HG03159 (cell line): ENCODE results near the gene PIEZO1.
"Not testable (repeated sequence)": the region's sequence is repeated elsewhere in the genome, so short reads cannot be mapped to it uniquely, and the experiment has no call there.

ENCODE experiments used
- ATAC-seq: cut with Tn5 transposase; IDR thresholded peaks from one replicate; pipeline ENCODE4 v1.9.1; 2021; ENCODE audit warnings: mild to moderate bottlenecking, moderate library complexity; ENCODE audit not compliant: unreplicated experiment

The PIEZO1 gene

DNA sequence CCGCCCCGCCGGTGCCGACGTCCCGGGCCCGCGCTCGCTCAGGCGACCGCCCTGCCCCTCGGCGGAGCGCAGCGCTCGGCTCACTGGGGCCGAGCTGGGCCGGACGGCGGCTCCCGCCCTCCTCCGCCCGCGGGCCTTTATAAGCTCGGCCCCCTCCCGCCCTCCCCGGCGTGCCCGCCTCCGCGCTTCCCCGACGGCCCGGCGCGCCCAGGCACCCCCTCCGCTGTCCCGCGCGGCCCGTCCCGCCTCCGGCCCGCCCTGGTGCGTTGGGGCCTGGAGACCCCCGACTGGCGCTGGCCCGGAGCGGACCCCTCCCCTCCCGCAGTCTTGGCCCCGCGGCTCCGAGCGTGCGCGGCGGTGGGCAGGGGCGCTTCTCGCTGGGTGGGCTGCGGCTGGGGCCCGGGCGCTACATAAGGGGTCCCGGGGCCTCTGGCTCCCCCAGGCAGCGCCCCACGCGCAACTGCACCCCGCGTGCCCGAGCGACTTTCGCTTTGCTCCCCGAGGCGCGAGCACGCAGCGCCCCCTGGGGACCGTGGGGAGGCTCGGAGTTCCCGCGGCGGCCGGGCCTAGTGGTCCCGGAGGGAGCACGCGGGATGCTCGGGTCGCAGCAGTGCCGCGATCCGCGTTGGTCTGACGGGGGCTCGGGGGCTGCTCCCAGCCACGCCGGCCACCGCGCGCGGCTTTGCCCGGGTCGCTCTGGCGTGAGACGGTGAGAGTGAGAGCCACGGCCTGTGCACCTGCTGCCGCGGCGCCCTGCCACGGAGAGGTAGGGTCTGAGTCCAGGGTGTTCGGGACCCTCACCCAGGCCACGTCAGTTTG, at the start of gene PIEZO1:
TSS of gene PIEZO1 (minus strand) at position 115 of the 819 bp plus-strand sequence. CDS start 256 bp downstream, outside the sequence.
- no peak for ATAC-seq

- no peak for ATAC-seq
Observed at GRCh38 chr16:88834670-88835069, 49.6 kb upstream of the PIEZO1 start.

DNA sequence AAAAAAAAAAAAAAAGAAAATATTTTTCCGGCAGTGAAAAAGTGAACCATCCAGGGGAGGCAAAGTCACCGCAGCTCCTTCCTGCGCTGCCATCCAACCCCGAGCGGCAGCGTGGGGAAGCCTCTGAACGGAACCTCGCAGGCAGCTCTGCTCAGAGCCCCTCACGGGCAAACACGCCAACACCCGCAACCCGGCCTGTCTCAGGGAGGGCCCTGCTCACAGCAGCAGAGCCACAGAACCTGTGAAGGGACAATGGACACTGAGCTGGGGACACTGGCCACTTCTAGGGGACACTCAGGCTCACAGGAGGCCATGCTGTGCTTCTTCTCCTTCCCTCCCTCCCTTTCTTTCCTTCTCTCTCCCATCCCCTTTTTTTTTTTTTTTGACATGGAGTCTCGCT, 48.1 kb upstream of the PIEZO1 start:
- no peak for ATAC-seq

DNA sequence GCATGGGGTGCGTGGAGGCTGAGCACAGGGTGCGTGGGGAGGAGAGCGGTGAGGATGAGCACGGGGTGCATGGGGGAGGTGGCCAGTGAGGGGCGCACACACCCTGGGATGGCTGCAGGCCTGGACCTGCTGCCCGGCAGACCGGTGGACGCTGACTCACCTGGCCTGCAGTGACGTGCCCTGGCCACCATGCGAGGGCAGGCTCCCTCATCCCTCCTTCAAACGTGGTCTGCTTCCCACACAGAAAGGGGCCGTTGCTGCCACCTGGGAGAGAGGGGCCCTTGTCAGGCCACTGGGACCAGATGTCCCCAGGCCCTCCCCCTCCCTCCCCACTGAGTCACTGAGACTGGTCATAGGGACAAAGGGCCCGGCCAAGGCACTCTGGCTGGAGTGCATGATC, 46.8 kb upstream of the PIEZO1 start:
- ATAC-seq, result no peak

GRCh38 chr16:88830783-88831182, 45.8 kb upstream of the PIEZO1 start:
- ATAC-seq, result no peak

DNA sequence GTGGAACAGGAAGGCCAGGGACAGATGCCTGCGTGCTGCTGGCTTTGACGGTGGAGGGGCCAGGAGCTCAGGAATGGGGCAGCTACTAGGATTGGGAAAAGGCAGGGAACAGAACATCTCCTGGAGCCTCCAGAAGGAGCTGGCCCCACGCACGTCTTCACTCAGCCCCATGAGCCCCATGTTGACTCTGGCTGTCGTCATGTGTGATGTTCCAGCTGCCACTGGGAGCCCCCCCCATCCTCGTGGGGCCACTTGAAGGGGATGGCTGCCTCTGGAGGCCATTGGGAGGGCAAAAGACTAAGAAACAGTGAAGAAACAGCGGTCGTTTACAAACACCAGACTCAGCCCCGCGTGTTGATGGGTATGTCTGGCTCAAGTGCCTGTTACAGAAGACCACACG, 45.2 kb upstream of the PIEZO1 start:
- ATAC-seq, result no peak

GRCh38 chr16:88828711-88829110, 43.7 kb upstream of the PIEZO1 start:
- ATAC-seq, result no peak

- no peak for ATAC-seq
Observed at GRCh38 chr16:88827727-88828126, 42.7 kb upstream of the PIEZO1 start.

- no peak for ATAC-seq
Observed at GRCh38 chr16:88826070-88826840, 41.2 kb upstream of the PIEZO1 start.

- no peak for ATAC-seq
Observed at GRCh38 chr16:88825146-88825545, 40.1 kb upstream of the PIEZO1 start.

GRCh38 chr16:88824256-88825077, 39.4 kb upstream of the PIEZO1 start:
- ATAC-seq, result no peak

GRCh38 chr16:88823646-88824045, 38.6 kb upstream of the PIEZO1 start:
- not testable (repeated sequence) for ATAC-seq

GRCh38 chr16:88822281-88823040, 37.4 kb upstream of the PIEZO1 start:
- no peak for ATAC-seq

DNA sequence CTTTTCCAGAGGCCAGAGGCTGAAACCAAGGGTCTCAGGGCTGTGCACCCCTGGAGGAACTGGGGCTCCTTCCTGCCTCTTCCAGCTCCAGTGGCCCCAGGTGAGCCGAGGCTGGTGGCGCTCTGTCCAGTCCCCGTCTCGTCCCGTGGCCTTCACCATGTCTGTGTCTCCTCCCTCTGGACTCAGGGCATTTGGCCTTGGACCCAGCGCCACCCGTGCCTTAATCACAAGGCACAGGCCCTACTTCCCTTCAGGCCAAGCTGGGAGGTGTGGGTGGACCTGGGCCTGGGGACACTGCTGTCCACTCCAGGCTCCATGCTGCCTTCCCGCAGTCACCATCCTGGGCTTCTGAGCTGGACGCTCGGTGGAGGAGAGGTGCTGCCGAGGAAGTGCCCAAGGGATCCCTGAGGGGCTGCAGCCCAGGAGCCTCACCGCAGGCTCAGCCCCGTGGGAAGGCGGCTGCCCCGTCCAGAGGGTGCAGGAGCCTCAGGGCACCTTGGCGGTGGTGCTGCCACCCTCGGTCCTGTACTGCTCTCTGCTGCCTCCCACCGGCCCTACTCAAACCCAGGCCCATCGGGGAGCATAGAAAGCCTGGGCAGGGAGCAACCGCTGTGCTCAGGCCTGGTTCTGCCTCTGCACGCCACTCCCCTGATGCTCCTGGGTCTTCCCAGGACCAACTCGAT, 36.3 kb upstream of the PIEZO1 start:
- no peak for ATAC-seq

GRCh38 chr16:88820385-88821025, 35.5 kb upstream of the PIEZO1 start:
- no peak for ATAC-seq

- no peak for ATAC-seq
Observed at GRCh38 chr16:88819126-88819525, 34.1 kb upstream of the PIEZO1 start.

DNA sequence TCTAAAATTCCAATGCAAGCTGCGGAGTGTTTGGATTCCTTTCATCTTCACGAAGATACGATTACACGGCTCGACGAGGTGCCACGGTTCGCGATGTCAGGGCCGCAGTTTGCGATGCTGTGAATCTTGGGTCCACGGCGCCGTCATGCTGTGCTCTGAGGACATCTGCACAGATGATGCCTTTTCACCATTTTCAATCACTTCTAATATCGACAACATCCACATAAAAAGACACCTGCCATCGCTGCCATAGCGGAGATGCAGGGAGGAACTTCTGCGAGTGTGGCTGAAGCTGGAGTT, 33.5 kb upstream of the PIEZO1 start:
- no peak for ATAC-seq

- ATAC-seq, result no peak
Observed at GRCh38 chr16:88817785-88818574, 33.0 kb upstream of the PIEZO1 start.
